ENCODE data around the gene CACNA1C.

The CACNA1C gene

DNA sequence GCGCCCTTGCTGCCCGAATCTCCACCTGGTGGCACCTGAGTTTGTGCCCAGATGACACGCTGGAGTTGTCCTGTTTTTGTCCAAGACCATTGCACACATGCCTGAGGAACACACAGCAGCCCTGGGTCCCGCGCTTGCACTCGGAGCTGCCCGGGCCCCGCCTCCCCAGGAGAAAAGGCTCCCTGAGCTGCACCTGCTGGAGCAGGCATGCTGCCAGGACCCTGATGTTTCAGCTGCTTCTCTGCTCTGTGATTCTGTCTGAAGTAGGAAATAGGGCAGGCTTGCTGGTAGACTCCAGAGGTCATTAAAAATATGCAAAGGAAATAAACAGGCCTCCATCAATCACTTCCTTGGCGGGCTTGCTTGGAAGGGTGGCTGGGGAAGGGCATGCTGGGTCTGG lies 271.6 kb downstream of the CACNA1C start:
- H3K9me3 ChIP-seq (ENCODE audit: severe bottlenecking) = no peaks in the 10 kb centered on the region
- H3K4me1 ChIP-seq (ENCODE audit: insufficient read depth, poor library complexity, severe bottlenecking) = peaks cover 4% of the 10 kb centered on the region
- TF ChIP-seq, protein P1, sequence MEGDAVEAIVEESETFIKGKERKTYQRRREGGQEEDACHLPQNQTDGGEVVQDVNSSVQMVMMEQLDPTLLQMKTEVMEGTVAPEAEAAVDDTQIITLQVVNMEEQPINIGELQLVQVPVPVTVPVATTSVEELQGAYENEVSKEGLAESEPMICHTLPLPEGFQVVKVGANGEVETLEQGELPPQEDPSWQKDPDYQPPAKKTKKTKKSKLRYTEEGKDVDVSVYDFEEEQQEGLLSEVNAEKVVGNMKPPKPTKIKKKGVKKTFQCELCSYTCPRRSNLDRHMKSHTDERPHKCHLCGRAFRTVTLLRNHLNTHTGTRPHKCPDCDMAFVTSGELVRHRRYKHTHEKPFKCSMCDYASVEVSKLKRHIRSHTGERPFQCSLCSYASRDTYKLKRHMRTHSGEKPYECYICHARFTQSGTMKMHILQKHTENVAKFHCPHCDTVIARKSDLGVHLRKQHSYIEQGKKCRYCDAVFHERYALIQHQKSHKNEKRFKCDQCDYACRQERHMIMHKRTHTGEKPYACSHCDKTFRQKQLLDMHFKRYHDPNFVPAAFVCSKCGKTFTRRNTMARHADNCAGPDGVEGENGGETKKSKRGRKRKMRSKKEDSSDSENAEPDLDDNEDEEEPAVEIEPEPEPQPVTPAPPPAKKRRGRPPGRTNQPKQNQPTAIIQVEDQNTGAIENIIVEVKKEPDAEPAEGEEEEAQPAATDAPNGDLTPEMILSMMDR (IDR thresholded peaks at IDR 0.05; ENCODE audit: poor library complexity, severe bottlenecking) = no peak
- ATAC-seq (ENCODE audit: low read depth) (no peak), DNase-seq (ENCODE audit: low spot score) (peak; percentile 36)
- H3K27ac ChIP-seq (ENCODE audit: poor library complexity, severe bottlenecking) = no peak overlapping the region
- peaks cover 4% of the 10 kb centered on the region for H3K27me3 ChIP-seq (ENCODE audit: insufficient read depth, poor library complexity, severe bottlenecking)
- no peak overlapping the region for H3K4me3 ChIP-seq (ENCODE audit: severe bottlenecking)
- H3K36me3 ChIP-seq (ENCODE audit: low read depth) = no peaks in the 10 kb centered on the region

DNA sequence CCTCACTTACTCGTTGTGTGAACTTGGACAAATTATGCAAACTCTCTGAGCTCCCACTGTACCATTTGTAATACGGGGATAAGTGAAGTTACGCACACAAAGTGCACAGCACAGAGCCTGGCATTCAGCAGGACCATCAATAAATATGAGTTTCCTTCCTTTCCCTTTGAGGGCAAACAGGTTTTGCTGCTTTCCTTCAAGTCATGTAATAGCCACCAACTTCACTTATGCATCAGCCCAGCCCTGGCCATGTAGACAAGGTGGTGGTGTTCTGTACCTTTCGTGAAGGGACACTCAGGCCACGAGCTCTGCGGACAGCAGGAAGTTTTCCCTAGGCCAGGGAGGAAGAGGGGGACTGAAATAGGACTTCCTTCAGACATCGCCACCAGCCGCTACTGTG lies 272.7 kb downstream of the CACNA1C start:
- no peaks in the 10 kb centered on the region for H3K9me3 ChIP-seq (ENCODE audit: severe bottlenecking)
- no peaks in the 10 kb centered on the region for H3K36me3 ChIP-seq (ENCODE audit: low read depth)
- H3K27ac ChIP-seq (ENCODE audit: poor library complexity, severe bottlenecking) = no peak overlapping the region
- H3K27me3 ChIP-seq (ENCODE audit: insufficient read depth, poor library complexity, severe bottlenecking) = peaks cover 4% of the 10 kb centered on the region
- DNase-seq (ENCODE audit: low spot score) = no peak
- H3K4me1 ChIP-seq (ENCODE audit: insufficient read depth, poor library complexity, severe bottlenecking) = no peaks in the 10 kb centered on the region
- no peak overlapping the region for H3K4me3 ChIP-seq (ENCODE audit: severe bottlenecking)
- TF ChIP-seq, protein P1 (IDR thresholded peaks at IDR 0.05; ENCODE audit: poor library complexity, severe bottlenecking) = no peak
- no peak for ATAC-seq (ENCODE audit: low read depth)

DNA sequence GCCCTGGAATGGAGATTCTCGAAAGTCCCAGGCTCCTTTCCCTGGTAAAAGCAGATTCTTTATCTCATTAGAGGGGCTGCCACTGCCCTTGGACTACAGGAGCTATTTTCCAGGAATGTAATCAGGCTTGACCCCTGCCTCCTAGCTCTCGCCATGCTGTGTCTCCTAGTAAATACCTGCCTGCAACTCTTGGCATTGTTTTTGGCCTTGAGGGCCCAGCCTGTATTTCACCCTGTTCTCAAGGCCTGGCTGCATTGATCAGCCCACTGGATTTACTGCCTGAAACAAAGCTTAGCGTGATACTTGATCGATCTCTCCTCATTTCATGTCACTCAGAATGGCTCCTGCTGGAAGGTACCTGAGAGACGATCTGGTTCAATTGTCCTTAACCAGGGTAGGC lies 273.7 kb downstream of the CACNA1C start:
- DNase-seq (ENCODE audit: low spot score) = no peak
- Histone ChIP-seq H3K9me3 (ENCODE audit: severe bottlenecking) (no peaks in the 10 kb centered on the region), H3K4me1 (ENCODE audit: insufficient read depth, poor library complexity, severe bottlenecking) (no peaks in the 10 kb centered on the region), H3K4me3 (ENCODE audit: severe bottlenecking) (no peak overlapping the region), H3K27ac (ENCODE audit: poor library complexity, severe bottlenecking) (no peak overlapping the region), H3K27me3 (ENCODE audit: insufficient read depth, poor library complexity, severe bottlenecking) (peaks cover 4% of the 10 kb centered on the region), H3K36me3 (ENCODE audit: low read depth) (no peaks in the 10 kb centered on the region)
- TF ChIP-seq, protein P1 (IDR thresholded peaks at IDR 0.05; ENCODE audit: poor library complexity, severe bottlenecking) = no peak
- no peak for ATAC-seq (ENCODE audit: low read depth)

DNA sequence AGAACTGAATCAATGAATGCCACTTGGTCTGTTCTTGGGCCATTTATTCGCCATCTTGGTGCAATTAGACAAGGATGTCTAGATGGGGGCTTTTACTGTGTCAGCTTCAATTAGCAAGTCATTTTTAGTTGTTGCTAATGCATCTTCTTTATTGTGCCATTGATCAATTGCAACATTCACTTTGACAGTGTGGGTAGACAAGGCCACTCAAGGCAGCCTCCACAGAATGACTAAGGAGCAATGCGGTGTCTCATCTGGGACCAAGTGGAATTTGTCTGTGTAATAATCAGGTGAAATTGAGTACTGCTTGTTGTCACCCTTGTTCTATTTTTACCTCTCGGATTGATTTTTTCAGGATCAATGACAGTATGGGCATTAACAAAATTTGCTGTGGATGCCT lies 275.9 kb downstream of the CACNA1C start:
- Histone ChIP-seq H3K36me3 (ENCODE audit: low read depth) (no peaks in the 10 kb centered on the region), H3K9me3 (ENCODE audit: severe bottlenecking) (no peaks in the 10 kb centered on the region), H3K4me1 (ENCODE audit: insufficient read depth, poor library complexity, severe bottlenecking) (no peaks in the 10 kb centered on the region), H3K4me3 (ENCODE audit: severe bottlenecking) (no peak overlapping the region), H3K27ac (ENCODE audit: poor library complexity, severe bottlenecking) (no peak overlapping the region), H3K27me3 (ENCODE audit: insufficient read depth, poor library complexity, severe bottlenecking) (peaks cover 4% of the 10 kb centered on the region)
- TF ChIP-seq, protein P1 (IDR thresholded peaks at IDR 0.05; ENCODE audit: poor library complexity, severe bottlenecking) = no peak
- no peak for DNase-seq (ENCODE audit: low spot score)
- ATAC-seq (ENCODE audit: low read depth) = no peak

DNA sequence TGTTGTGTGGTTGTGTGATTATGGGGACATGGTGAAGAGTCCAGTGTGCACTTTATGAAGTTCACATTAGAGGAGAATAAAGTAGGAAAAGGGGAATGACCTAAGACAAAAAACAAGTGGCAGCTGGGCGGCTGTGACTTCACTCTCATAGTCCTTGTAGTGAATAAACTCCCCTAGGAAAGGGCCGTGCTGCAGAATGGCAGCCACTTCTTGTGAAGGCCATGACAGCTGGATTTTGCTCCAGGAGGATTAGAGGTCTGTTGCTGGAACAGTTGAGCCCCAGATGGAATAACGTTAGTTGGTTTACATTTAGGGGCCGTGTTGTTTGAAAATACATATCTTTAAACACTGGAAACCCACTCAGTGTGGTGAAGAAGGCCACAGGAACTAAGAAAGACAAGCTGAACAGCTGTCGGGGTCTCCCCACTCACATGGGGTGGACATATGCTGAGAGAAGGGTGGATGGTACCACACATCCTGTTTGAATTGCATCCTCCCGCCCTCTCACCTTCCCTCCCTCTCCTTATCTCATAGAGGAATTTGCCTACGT lies 276.9 kb downstream of the CACNA1C start:
- H3K9me3 ChIP-seq (ENCODE audit: severe bottlenecking) = no peaks in the 10 kb centered on the region
- H3K4me1 ChIP-seq (ENCODE audit: insufficient read depth, poor library complexity, severe bottlenecking) = no peaks in the 10 kb centered on the region
- no peaks in the 10 kb centered on the region for H3K36me3 ChIP-seq (ENCODE audit: low read depth)
- no peak overlapping the region for H3K4me3 ChIP-seq (ENCODE audit: severe bottlenecking)
- TF ChIP-seq, protein P1 (IDR thresholded peaks at IDR 0.05; ENCODE audit: poor library complexity, severe bottlenecking) = no peak
- DNase-seq (ENCODE audit: low spot score) (no peak), ATAC-seq (ENCODE audit: low read depth) (no peak)
- H3K27me3 ChIP-seq (ENCODE audit: insufficient read depth, poor library complexity, severe bottlenecking) = peaks cover 4% of the 10 kb centered on the region
- no peak overlapping the region for H3K27ac ChIP-seq (ENCODE audit: poor library complexity, severe bottlenecking)

Measured in RWPE2 (cell line).